OCI-LY7 (cell line): ENCODE results near the gene GATAD2A. TPM values are rescaled to one million over a fixed set of nuclear protein-coding genes. Genes with fewer than 3 reads are reported as not detected.

Source experiments
- BruUV-seq: library from RNA; stranded (reverse); fragments of 400-500 nt; replicated peaks from 2 replicates; lab custom pipeline; 2021; lab: Mats Ljungman, UMichigan
- CTCF ChIA-PET: fragments of 300-600 bp; sonication (Branson Sonifier 250); formaldehyde crosslinking; loops from one replicate; lab custom pipeline; 2022; ENCODE audit warnings: antibody characterized with exemption; ENCODE audit not compliant: unreplicated experiment; lab: Charles Lee
- POLR2A ChIA-PET: fragments of 300-600 bp; sonication (Branson Sonifier 250); formaldehyde crosslinking; loops from one replicate; lab custom pipeline; 2022; ENCODE audit warnings: antibody characterized with exemption; lab: Charles Lee
- DNase-seq: peaks from one replicate; pipeline ENCODE4 v3.0.0-alpha.2; 2015; ENCODE audit warnings: low spot score
- H2AFZ ChIP-seq: fragments of 200-600 bp; sonication (generic), shearing (Covaris generic); 2 replicates; pipeline ENCODE4 v1.6.1; 2014; ENCODE audit warnings: mild to moderate bottlenecking, antibody characterized with exemption, low read length, moderate library complexity
- H3K27ac ChIP-seq: fragments of 200-600 bp; sonication (generic); 2 replicates; pipeline ENCODE4 v1.5.1; 2014; ENCODE audit warnings: mixed run types, low read depth, mild to moderate bottlenecking, moderate library complexity, low read length, inconsistent platforms; ENCODE audit not compliant: poor library complexity, severe bottlenecking
- H3K36me3 ChIP-seq: fragments of 200-600 bp; sonication (generic); 2 replicates; pipeline ENCODE4 v1.6.1; 2014; ENCODE audit warnings: mild to moderate bottlenecking, antibody characterized with exemption, low read length, moderate library complexity, mixed read lengths; ENCODE audit not compliant: insufficient read depth
- H3K4me1 ChIP-seq: fragments of 200-600 bp; sonication (generic); 2 replicates; pipeline ENCODE4 v1.5.1; 2014; ENCODE audit warnings: mild to moderate bottlenecking, low read length; ENCODE audit not compliant: insufficient read depth, poor library complexity, severe bottlenecking
- H3K4me2 ChIP-seq: fragments of 200-600 bp; sonication (generic); 2 replicates; pipeline ENCODE4 v1.6.1; 2014; ENCODE audit warnings: mild to moderate bottlenecking, low read length
- H3K4me3 ChIP-seq: fragments of 200-600 bp; sonication (generic); 2 replicates; pipeline ENCODE4 v1.5.1; 2014; ENCODE audit warnings: mild to moderate bottlenecking, low read depth, low read length; ENCODE audit not compliant: poor library complexity, severe bottlenecking
- H3K79me2 ChIP-seq: fragments of 200-600 bp; sonication (generic); 2 replicates; pipeline ENCODE4 v1.6.1; 2016; ENCODE audit warnings: low read depth, mild to moderate bottlenecking, low read length, moderate library complexity, mixed read lengths; ENCODE audit not compliant: insufficient read depth
- H3K9me2 ChIP-seq: fragments of 200-600 bp; sonication (generic); 2 replicates; pipeline ENCODE4 v1.6.1; 2016; ENCODE audit warnings: mild to moderate bottlenecking, low read length, mixed read lengths; ENCODE audit not compliant: insufficient read depth
- H3K9me3 ChIP-seq: fragments of 200-600 bp; sonication (generic); 2 replicates; pipeline ENCODE4 v1.6.1; 2014; ENCODE audit warnings: mild to moderate bottlenecking, mixed run types, low read length, mixed read lengths
- H4K20me1 ChIP-seq: fragments of 200-600 bp; sonication (generic); 2 replicates; pipeline ENCODE4 v1.6.1; 2014; ENCODE audit warnings: mild to moderate bottlenecking, antibody characterized with exemption, low read length, moderate library complexity, mixed read lengths; ENCODE audit not compliant: insufficient read depth
- CTCF ChIP-seq: fragments of 200-600 bp; sonication (generic); conservative IDR thresholded peaks from 2 replicates; pipeline ENCODE4 v1.5.1; 2014; ENCODE audit warnings: mild to moderate bottlenecking, antibody characterized with exemption, low read length, moderate library complexity, mixed read lengths
- EZH2phosphoT487 ChIP-seq: fragments of 200-600 bp; sonication (generic); IDR thresholded peaks from 2 replicates; pipeline ENCODE4 v1.6.1; 2018; ENCODE audit warnings: low read depth, borderline replicate concordance, mild to moderate bottlenecking, mixed run types, antibody characterized with exemption, low read length, moderate library complexity, mixed read lengths
- intact Hi-C: fragments of 100-400 bp; cut with micrococcal nuclease; formaldehyde crosslinking; loops from one replicate; pipeline ENCODE4 v1.10.0; 2022; ENCODE audit not compliant: unreplicated experiment
- total RNA-seq, 2 experiments: library from RNA; depleted of rRNA in 1 of 2; stranded (reverse); fragments of >200 nt in 1 of 2; shearing (Covaris generic) in 1 of 2; gene quantifications; 2 replicates each; pipeline ENCODE4 v1.2.3, GENCODE V29; 2014 to 2022

The GATAD2A gene
- total RNA-seq, 2 experiments from 2014 or later: 62.8 to 156 TPM

GRCh38 chr19:19531951-19532805 is 126.7 kb downstream of the GATAD2A start:
- BruUV-seq: TSS peak; percentile 33
- Histone ChIP-seq H3K4me1 (peaks cover 4% of the 10 kb centered on the region), H3K4me2 (no peak overlapping the region), H3K27ac (no peak overlapping the region), H3K36me3 (peaks cover 41% of the 10 kb centered on the region), H3K9me2 (no peaks in the 10 kb centered on the region), H2AFZ (no peak overlapping the region), H3K4me3 (no peak overlapping the region), H3K79me2 (no peaks in the 10 kb centered on the region), H4K20me1 (no peaks in the 10 kb centered on the region), H3K9me3 (no peaks in the 10 kb centered on the region)
- ChIA-PET CTCF (interaction anchor here (0.6 kb wide), 1 partner anchor 32 kb away, joined by 3 read pairs; no protein-coding TSS in a partner anchor), POLR2A (interaction anchor here (0.6 to 0.7 kb wide), 3 partner anchors 8 to 183 kb away, joined by 3 to 6 read pairs (median 5); no protein-coding TSS in a partner anchor)
- intact Hi-C loops: loop anchor here (1.0 to 10.0 kb wide), 3 partner anchors 111 to 427 kb away; partner anchors contain the start of gene GMIP
- peak; percentile 93 for TF ChIP-seq CTCF
- TF ChIP-seq EZH2phosphoT487: no peak
- peak; percentile 76 for DNase-seq

DNA sequence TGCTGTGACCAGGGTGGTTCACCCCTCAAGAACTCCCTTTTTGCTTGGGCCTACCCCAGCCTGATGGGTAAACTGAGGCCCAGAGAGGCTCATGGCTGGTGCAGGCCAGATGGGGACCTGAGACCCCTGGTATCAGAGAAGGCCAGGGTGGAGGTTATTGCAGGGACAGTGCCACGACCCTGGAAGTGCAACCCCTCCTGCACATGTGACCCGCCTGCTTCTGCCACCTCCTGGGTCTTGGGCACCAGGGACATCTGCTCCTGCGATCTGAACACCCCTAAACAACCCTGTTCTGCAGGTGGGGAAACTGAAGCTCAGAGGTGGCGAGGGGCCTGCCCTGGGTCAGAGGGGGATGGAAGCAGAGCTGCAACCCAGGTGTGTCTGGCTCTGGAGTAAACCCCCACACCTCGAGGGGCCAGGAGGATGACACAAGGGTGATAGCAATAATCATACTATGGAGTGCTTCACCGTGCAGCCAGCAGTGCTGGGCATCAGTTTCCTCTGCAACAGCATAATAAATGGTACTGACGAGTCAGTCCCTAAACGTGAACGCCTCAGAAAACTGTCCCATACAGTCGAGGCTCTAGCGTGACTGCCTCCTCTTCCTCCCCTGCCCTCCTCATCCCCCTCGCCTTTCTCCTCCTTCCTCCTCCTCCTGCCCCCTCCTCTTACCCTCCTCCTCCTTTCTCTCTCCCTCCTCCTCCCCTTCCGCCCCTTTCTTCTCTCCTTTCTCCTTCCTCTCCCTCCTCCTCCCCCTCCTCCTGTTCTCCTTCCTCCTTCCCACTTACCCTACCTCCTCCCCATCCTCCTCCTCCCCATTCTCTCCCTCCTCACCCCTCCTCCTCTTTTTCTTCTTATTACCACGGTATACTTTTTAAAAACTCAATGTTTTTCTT is 127.6 kb downstream of the GATAD2A start:
- intact Hi-C loops: loop anchor here (1.0 to 10.0 kb wide), 3 partner anchors 110 to 426 kb away; partner anchors contain the start of gene GMIP
- DNase-seq: no peak
- Histone ChIP-seq H3K27ac (no peak overlapping the region), H2AFZ (no peak overlapping the region), H3K9me3 (no peaks in the 10 kb centered on the region), H3K36me3 (peaks cover 32% of the 10 kb centered on the region), H3K79me2 (no peaks in the 10 kb centered on the region), H3K4me1 (peaks cover 2% of the 10 kb centered on the region), H3K4me3 (no peak overlapping the region), H4K20me1 (no peaks in the 10 kb centered on the region), H3K9me2 (no peaks in the 10 kb centered on the region), H3K4me2 (no peak overlapping the region)
- ChIA-PET POLR2A (no interaction called here), CTCF (no interaction called here)
- no TSS peak for BruUV-seq
- TF ChIP-seq EZH2phosphoT487 (no peak), CTCF (no peak)
